H1 (cell line): ENCODE results near the gene NDNF. TPM values are rescaled to one million over a fixed set of nuclear protein-coding genes. Genes with fewer than 3 reads are reported as not detected.

Source experiments
- FOSL1 ChIP-seq: IDR thresholded peaks from 2 replicates; pipeline ENCODE4 v1.6.1; 2011; ENCODE audit warnings: mild to moderate bottlenecking, low read depth, low read length, moderate library complexity; ENCODE audit not compliant: insufficient read depth
- polyA plus RNA-seq, 7 experiments: library from polyadenylated mRNA; depleted of rRNA in 3 of 7; stranded (reverse) in 5 of 7; unstranded in 2 of 7; fragments of >200 nt in 5 of 7; fragments of 200-250 nt in 2 of 7; gene quantifications; 1 replicate in 5 of 7; 2 replicates in 1 of 7; 4 replicates in 1 of 7; pipeline versions ENCODE4 v1.2.1 to v1.2.3, GENCODE V29; 2011 to 2013; ENCODE audit warnings: missing spikeins in 2 of 7, mixed read lengths in 2 of 7
- total RNA-seq: library from RNA; stranded (reverse); fragmentation: NEBNext Ultra II Directional; extraction: Animal tissue kit (Norgen Biotek cat#: 25700); gene quantifications from 2 replicates; pipeline ENCODE4 v1.2.1, GENCODE V29; 2021

The NDNF gene
- total and polyA plus RNA-seq, 2 of the 8 experiments (the other 6 are each of a cell fraction or from before 2014, with no cell fraction given) = 0.70 to 1.6 TPM

GRCh38 chr4:121061215-121061614 is 11.1 kb downstream of the NDNF start (continued):
- TF ChIP-seq FOSL1 = no peak
